ENCODE data around the gene WDR27.
"Not testable (repeated sequence)": the region's sequence is repeated elsewhere in the genome, so short reads cannot be mapped to it uniquely, and the experiment has no call there.

WDR27 gene

DNA sequence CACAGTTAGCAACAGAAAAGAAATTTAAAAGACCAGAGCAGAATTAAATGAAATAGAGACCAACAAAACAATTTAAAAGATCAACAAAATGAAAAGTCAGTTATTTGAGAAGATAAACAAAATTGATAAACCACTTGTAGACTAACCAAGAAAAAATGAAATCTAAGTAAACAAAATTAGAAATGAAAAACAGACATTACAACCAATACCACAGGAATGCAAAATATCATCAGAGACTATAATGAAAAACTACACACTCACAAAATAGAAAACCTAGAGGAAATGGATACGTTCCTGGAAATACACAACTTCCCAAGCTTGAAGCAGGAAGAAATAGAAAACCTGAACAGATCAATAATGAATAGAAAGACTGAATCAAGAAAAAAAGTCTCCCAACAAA lies 97.8 kb downstream of the WDR27 start:
- no peak for DNase-seq
- TF ChIP-seq POLR2A (IDR thresholded peaks at IDR 0.05; ENCODE audit: low read length) (no peak), GATA1 (IDR thresholded peaks at IDR 0.05; ENCODE audit: low read depth, low read length) (no peak)

DNA sequence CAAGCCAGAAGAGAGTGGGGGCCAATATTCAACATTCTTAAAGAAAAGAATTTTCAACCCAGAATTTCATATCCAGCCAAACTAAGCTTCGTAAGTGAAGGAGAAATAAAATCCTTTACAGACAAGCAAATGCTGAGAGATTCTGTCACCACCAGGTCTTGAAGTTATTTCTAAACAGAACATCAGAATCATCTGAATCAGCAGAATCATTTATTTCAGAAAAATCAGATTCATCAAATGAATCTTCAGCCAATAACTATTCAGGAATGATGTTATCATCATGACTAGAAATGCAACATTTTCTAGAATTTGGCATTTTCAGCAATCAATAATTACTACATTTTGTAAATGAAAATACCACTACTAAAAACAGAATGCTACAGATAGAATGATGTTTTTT lies 100.7 kb downstream of the WDR27 start:
- DNase-seq, result not testable (repeated sequence)

GRCh38 chr6:169592558-169592957 lies 109.3 kb downstream of the WDR27 start:
- TF ChIP-seq GATA1 (IDR thresholded peaks at IDR 0.05; ENCODE audit: low read depth, low read length) (no peak), POLR2A (IDR thresholded peaks at IDR 0.05; ENCODE audit: low read length) (no peak)
- peak; percentile 40 to 71 for DNase-seq

- TF ChIP-seq GATA1 (IDR thresholded peaks at IDR 0.05; ENCODE audit: low read depth, low read length), result no peak
- DNase-seq, result no peak
Measured at GRCh38 chr6:169591616-169592015, 110.2 kb downstream of the WDR27 start.

GRCh38 chr6:169590376-169590939 lies 111.4 kb downstream of the WDR27 start:
- no peak for DNase-seq
- TF ChIP-seq GATA1 (IDR thresholded peaks at IDR 0.05; ENCODE audit: low read depth, low read length) (no peak), POLR2A (IDR thresholded peaks at IDR 0.05; ENCODE audit: low read length) (no peak)

DNA sequence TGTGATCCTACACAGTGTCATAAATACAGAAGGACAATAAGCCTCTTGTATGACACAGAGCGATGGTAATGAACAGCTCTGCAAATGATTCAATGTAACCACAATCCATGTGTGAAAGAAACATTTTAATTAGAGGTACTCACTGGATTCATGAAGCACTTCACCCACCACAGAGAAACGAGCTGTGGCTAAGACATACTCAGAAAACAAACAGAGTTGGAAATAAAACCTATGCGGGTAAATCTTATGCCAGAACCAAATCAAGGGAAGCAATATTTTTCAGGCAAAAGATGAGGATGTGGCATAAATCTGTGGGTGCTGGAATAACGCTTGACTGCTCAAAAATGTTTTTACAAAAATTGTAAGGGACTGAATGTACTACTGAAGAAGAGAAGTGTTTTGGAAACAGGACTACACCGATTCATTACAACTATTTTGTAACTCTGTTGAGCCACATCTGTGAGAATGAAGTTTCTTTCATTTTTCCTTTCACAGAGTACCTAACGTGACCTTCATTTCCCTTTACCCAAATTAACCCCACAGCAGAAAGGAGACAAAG lies 112.1 kb downstream of the WDR27 start:
- TF ChIP-seq POLR2A (IDR thresholded peaks at IDR 0.05; ENCODE audit: low read length) (no peak), GATA1 (IDR thresholded peaks at IDR 0.05; ENCODE audit: low read depth, low read length) (no peak)
- no peak for DNase-seq

- no peak for DNase-seq
- TF ChIP-seq POLR2A (IDR thresholded peaks at IDR 0.05; ENCODE audit: low read length) (no peak), GATA1 (IDR thresholded peaks at IDR 0.05; ENCODE audit: low read depth, low read length) (no peak)
Measured at GRCh38 chr6:169589293-169589692, 112.5 kb downstream of the WDR27 start.

- DNase-seq, result no peak
- TF ChIP-seq POLR2A (IDR thresholded peaks at IDR 0.05; ENCODE audit: low read length) (no peak), GATA1 (IDR thresholded peaks at IDR 0.05; ENCODE audit: low read depth, low read length) (no peak)
Measured at GRCh38 chr6:169587975-169588374, 113.9 kb downstream of the WDR27 start.

- TF ChIP-seq GATA1 (IDR thresholded peaks at IDR 0.05; ENCODE audit: low read depth, low read length), result no peak
- no peak for TF ChIP-seq POLR2A (IDR thresholded peaks at IDR 0.05; ENCODE audit: low read length)
- no peak for DNase-seq
Measured at GRCh38 chr6:169583886-169584541, 117.8 kb downstream of the WDR27 start.

- DNase-seq, result no peak
- TF ChIP-seq GATA1 (IDR thresholded peaks at IDR 0.05; ENCODE audit: low read depth, low read length), result no peak
- no peak for TF ChIP-seq POLR2A (IDR thresholded peaks at IDR 0.05; ENCODE audit: low read length)
Measured at GRCh38 chr6:169579407-169580111, 122.3 kb downstream of the WDR27 start.

- TF ChIP-seq POLR2A (IDR thresholded peaks at IDR 0.05; ENCODE audit: low read length), result no peak
- TF ChIP-seq GATA1 (IDR thresholded peaks at IDR 0.05; ENCODE audit: low read depth, low read length), result no peak
- DNase-seq, result no peak
Measured at GRCh38 chr6:169577974-169578373, 123.9 kb downstream of the WDR27 start.

GRCh38 chr6:169577236-169577635 lies 124.6 kb downstream of the WDR27 start:
- no peak for TF ChIP-seq POLR2A (IDR thresholded peaks at IDR 0.05; ENCODE audit: low read length)
- TF ChIP-seq GATA1 (IDR thresholded peaks at IDR 0.05; ENCODE audit: low read depth, low read length), result no peak
- no peak for DNase-seq

- DNase-seq, result no peak
- TF ChIP-seq POLR2A (IDR thresholded peaks at IDR 0.05; ENCODE audit: low read length), result no peak
- TF ChIP-seq GATA1 (IDR thresholded peaks at IDR 0.05; ENCODE audit: low read depth, low read length), result no peak
Measured at GRCh38 chr6:169575821-169576220, 126.0 kb downstream of the WDR27 start.

GRCh38 chr6:169575365-169575764 lies 126.5 kb downstream of the WDR27 start:
- no peak for DNase-seq

DNA sequence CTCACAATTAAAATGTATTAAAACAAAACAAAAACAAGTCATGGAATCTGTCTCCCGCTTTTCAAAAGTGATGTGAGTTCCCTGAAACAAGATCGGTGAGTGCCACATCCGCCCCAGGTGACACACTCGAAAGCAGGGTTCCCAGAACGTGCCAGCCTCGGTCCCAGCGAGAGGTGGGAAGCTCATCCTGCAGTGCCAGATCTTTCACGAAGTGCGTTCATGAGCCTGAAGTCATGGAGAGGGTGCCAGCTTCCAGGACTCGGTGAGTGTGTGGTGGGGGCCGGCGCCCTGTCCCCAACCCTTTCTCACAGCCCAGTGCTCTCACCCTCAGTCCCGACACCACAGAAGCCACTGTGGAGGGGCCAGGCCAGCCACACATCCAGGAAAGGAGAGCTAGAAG lies 127.4 kb downstream of the WDR27 start:
- no peak for DNase-seq
- TF ChIP-seq GATA1 (IDR thresholded peaks at IDR 0.05; ENCODE audit: low read depth, low read length), result no peak
- TF ChIP-seq POLR2A (IDR thresholded peaks at IDR 0.05; ENCODE audit: low read length), result no peak

More at GRCh38 chr6:169575365-169575764, 126.5 kb downstream of the WDR27 start:
- TF ChIP-seq POLR2A (IDR thresholded peaks at IDR 0.05; ENCODE audit: low read length) (no peak), GATA1 (IDR thresholded peaks at IDR 0.05; ENCODE audit: low read depth, low read length) (no peak)

Data from erythroblast (primary cell).